Fibroblast of skin of right biceps (primary cell): ENCODE results near the gene EMC10.
A peak's percentile ranks its signal among the peaks of the same experiment; 100 is the strongest.

ENCODE experiments used
- DNase-seq: peaks from one replicate; pipeline ENCODE4 v3.0.0-alpha.2; 2013

The EMC10 gene

DNA sequence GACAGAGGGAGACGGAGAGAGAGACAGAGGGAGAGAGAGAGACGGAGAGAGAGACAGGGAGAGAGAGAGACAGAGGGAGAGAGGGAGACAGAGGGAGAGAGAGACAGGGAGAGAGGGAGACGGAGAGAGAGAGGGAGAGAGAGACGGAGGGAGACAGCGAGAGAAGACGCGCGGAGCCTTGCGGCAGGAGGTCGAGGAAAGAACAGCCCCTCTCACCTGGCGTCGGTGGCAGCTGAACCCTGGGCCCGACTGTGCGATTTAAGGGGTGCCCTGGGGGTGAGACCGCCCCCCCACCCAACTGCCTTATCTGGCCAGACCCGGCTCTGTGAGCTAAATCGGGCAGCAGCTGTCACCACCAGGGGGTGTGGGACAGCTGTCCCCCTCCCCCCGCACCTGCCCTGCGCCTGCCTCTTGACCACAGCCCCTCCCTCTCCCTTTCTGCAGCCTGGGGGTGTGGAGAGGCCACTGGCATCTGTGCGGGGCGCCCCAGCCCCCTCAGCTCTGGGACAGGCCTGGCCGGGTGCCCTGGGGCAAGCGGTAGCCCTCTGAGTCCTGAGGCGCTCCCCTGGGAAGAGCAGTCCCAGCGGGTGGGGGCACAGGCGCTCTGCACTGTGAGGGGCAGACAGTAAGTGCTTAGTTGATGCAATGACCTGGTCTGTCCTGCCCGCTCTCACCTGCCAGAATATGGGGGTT is 23.9 kb downstream of the EMC10 start:
- DNase-seq: no peak

DNA sequence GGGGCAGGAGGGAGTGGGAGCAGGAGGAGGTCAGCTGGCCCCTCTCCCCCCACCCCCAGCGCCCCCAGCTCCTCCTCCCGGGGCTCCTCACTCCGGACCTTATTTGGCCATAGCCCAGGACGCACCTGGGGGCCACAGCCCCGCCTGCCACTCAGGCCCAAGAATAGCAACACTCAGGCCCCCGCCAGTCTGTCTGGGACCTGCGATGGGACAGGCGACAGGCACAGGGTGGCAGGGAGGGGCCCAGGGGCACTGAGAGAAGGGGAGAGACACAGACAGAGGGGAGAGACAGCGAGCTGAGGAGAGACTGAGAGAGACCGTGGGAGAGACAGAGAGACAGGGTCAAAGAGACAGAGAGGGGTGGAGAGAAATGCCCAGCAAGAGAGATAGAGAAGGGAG is 24.4 kb downstream of the EMC10 start:
- DNase-seq: no peak

DNA sequence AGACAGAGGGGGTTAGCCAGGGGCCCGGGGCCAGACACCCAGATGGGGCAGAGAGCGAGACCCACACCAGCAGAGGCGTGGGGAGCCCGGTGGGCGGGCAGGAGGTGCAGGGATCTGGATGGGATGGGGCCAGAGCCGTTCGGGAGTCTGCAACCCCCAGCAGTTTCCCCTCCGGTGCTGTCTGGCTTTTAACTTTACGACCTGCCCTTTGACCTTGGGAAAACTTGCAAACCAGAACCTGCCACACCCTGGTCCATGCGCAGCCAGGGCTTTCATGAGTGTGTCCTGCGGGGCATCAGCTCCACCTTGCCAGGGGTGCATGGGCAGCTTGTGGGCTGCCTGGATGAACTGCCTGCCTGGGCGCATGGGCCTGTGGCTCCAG is 24.9 kb downstream of the EMC10 start:
- DNase-seq: no peak

DNA sequence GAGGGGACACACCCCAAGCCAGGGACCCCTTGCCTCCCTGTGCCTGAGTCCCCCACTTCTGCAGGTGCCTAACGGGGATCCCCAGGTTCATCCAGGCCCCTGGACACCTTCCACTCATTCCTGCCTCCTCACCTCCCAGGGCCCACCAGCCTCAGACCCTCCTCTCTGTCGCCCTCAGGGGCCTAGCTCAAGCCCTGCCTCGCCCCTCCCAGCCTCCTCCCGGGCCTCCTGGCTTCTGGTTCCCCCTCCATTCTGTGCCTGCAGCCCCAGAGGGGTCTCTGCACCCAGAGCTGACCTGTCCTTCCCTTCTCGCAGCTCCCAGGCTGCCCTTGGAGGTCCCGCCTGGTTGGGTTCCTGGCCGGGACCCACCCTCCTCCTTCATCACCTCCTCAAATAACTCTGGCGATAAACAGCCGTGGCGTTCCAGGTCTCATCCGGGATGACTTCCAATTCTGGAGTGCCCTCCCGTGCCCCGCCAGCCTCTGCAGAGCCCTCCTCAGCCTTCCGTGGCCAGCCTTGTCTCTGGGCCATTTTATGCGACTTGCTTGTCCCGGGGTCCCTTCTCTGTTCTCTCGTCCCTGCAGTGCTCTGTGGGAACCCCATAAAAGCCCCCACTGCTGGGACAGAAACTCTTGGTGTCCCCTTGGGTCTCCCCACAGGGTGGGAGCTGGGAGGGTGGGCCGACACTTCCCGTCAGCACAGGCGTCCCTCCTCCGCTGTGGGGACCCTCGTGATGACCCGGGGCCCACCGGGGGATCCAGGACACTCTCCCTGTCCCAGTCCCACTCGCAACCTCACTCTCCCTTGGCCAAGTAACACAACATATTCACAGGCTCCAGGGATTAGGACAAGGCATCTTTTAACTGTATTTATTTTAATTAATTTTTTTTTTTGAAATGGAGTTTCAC is 25.5 kb downstream of the EMC10 start:
- no peak for DNase-seq

DNA sequence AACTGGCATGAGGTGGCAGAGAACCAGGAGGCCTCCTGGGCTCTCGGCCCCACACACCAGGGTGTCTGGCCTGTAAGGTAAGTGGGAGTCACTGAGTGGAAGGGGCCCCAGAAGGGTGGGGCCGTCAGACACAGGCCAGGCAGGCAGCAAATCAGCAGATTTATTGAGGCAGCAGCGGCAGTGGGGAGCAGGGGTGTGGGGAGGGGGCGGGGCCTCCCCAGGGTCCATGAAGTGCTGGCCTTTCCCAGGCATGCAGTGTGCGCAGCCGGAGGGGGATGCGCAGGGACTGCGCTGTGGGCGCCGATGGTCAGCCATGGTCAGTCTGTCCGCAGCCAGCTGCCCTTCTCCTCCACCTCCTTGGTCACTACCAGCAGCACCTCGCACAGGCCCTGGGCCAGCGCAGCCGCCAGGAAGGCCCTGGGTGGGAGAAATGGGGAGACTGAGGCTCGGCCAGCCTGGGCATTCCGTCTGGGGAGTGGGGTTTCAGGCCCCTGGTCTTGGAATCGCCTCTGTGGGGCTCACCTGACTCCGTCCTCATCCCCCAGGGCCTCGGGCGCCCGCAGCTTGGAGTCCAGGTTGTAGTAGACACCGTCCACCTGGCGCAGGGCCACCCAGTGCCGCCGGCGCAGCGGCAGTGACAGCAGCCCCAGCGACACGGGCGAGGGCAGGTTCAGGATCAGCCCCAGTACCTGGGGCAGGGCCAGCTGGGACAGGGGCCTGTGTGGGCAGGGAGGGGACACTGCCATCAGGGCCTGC is 29.7 kb downstream of the EMC10 start:
- no peak for DNase-seq

- no peak for DNase-seq
Measured at GRCh38 chr19:50506700-50507099, 30.4 kb downstream of the EMC10 start.

DNA sequence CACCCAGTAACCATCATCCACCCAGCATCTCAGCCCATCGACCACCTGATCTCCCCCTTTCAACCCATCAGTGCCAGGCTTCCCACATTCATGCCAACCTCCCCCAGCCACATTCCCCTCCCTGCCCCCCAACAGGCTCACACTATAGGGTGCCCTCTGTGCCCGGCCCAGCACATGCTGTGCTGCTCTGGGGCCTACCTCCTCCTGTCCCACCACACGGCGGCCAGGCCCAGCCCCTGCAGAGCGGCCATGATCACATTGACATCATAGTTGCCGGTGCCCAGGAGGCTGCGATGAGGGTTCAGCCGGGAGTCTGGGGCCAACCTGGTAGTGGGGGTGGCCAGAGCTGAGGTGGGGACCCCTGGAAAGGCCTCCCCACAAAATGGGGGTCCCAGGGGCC is 31.1 kb downstream of the EMC10 start:
- no peak for DNase-seq

DNA sequence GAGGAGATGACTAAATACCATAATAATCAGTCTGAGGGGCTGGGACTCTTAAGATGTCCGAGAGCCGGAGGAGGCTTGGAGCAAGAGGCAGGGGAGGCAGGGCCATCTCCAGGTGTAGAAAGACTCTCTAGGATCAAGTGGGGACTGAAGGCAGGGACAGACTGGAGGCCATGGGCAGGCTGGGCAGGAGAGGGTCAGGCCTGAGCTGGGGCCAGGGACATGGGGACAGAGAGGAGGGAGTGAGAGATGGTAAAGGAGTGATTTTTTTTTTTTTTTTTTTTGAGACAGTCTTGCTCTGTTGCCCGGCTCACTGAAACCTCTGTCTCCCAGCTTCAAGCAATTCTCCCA is 32.5 kb downstream of the EMC10 start:
- DNase-seq: no peak

- no peak for DNase-seq
Measured at GRCh38 chr19:50509366-50509765, 33.1 kb downstream of the EMC10 start.

DNA sequence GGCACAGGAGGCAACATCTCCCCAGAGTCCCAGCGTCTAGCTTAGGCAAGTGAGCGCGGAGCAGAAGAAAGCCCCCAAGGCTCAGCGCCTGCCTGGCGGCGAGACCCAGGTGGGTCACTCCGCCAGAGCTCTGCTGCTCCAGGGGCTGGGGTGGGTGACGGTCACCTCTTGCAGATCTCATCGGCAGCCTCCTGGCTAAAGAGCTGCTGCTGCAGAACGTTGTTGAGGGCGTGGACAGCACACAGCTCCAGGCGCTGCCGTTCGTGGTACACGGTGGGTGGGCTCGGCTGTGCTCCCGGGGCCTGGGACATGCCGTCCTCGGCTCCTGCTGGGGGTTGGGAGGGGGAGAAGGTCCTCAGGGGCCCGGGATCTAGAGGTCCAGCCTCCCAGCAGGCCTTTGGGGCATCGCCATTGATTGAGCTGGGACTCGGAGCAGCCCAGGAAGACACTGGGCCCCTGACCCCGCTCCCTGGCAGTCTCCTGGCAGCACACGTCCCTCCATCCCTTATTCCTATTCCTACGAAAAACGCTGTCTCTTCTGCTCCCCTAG is 33.9 kb downstream of the EMC10 start:
- DNase-seq: no peak

GRCh38 chr19:50510700-50511068 is 34.4 kb downstream of the EMC10 start:
- DNase-seq: no peak

- DNase-seq: peak; percentile 100
Measured at GRCh38 chr19:50511069-50511822, 34.9 kb downstream of the EMC10 start, which contains the start of gene JOSD2. TSS of gene JOSD2 (minus strand) at chr19:50511191. CDS start at chr19:50510431, 760 bp downstream.

DNA sequence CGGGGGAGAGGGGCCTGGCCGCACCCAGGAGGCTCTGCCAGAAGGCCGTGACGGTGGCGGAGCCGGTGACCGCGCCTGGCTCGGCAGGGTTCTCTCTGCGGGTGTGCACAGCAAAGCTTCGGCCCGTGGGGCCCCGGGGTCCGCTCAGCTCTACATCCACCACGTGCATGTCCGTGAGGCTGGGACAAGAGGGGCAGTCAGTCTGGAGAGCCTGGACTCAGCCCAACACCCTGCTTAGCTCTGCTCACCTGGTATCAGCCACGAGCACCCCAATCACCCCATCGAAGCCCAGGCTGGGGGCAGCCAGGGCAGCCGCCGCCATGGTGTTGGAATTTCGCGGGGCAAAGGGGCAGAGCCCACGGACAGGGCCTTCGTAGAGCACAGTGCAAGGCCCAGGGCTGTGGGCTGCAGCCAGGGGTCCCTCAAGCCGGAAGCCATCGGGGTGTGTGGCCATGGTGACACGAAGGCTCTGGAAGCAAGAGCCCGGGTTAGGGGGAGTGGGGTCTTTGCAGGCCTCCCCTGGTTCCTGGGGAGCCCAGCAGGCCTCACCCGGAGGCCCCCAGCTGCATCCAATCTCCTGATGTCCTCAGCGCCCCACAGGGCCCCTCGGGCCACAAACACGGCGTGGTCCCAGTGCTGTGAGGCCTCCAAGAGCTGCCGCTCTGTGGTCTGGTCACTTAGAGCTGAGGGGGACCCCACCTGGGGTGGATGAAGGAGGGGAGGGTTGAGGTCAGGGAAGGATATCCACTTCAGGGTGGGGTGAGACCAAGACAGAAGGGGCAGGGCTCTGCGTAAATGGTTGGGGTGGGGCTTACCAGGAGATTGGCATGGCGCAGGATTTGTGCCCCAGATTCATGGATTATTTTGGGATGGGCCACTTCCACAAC is 36.0 kb downstream of the EMC10 start:
- no peak for DNase-seq

GRCh38 chr19:50512999-50513745 is 36.9 kb downstream of the EMC10 start:
- DNase-seq: no peak

DNA sequence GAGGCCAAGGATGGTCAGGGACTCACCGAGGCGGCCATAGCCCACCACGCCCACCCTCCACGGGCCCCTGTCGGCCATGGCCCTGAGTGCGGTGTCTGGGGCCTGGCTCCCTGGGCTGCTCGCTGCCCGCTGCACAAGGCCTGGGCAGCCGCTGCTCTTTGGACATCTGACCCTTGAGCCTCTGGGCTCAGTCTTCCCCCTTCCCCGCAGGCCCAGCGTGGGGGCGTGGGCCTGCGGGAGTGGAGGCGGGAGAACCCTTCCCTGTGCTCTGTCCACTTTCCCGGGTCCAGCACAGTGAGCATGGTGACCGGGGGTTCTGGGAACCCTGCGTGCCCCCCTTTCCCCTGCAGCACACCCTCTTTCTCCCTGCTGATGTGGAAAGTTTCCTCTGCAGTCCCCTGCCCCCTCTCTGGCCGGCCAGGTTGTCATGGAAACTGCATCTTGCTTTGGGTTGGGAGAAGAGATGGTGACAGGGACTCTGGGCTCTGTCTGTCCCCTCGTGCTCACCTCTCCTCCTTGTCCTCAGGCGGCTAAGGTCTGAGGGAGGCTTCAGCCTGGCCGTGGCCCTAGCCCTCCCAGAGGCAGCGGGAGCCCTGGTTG is 37.5 kb downstream of the EMC10 start, which contains the start of gene ASPDH:
Gene ASPDH (minus strand): TSS at position 168 of the 600 bp plus-strand sequence. CDS start 90 bp downstream, at position 78.
- no peak for DNase-seq

DNA sequence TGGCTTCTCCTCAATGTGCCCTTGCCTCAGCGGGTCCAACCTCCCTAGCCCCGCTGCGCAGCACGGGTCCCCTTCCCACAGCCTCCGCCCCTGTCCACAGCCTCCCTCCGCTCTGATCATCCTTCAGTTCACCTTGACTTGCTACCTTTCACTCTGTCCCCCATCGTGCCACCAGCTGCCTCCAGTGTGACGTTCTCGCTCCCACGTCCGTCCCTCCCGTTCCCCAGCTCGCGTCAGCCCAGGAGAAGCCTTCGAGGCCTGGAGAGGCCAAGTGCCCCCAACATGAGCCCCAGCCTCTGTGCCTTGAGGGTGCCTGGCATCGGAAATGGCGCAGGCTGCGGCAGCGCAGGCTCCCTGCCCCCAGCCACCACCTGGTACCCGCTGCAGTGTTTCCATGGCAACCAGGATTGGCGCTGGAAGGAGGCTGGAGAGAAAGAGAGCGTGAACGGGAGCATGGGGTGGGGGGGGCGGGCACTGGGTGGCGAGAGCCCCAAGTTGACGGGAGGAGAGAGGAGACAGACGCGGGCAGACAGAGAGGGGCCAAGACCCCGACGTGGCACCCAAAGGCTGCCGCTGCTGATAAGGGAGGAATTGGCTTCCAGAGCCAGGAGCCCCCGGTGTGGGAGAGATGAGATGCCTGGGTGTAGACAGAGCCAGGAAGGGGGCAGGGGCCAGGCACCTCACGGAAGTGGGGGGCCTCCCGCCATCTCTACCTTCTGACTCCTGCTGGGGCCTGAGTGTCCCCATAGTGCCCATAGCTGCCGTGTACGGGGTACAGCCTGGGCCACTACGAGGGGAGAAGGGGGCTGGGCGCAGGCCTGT is 38.2 kb downstream of the EMC10 start:
- no peak for DNase-seq

DNA sequence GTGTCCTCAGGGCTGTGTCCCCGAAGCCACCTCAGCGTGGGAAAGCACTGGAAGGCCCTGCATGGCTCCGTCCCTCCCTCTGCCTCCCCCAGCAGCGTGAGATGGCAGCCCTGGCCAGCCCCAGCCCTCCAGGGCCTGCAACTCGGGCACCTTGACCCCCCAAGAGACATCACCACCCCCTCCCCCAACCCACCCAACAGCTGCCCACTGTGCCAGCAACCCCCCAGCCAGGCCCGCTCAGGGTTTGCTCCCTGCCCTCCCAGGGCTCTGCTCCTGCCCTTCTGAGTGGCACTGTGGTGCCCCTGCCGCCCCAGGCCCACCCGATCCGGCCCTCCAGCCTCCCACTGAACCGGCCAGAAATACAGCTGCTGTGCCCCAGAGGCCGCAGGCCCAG is 38.9 kb downstream of the EMC10 start:
- no peak for DNase-seq

DNA sequence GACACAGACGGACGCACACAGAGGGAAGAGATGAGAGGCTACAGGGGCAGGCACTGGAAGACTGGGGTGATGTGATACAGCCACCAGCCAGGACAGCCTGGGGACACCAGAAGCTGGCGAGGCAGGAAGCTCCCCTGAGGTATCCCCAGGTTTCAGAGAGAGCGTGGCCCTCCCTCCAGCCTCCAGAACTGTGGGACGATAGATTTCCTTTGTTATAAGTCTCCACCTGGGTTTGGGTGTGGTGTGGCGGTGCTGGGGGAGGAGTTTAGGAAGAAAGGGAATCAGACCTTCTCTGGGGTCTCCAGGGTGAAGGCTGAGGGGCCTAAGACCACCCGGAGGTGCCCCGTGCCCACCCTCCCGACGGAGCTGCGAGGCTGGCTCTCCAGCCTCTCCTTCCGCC is 40.1 kb downstream of the EMC10 start:
- DNase-seq: no peak
